OCI-LY3 (cell line): Measurements from ENCODE around the gene CST7.

ENCODE experiments used
- H2AFZ ChIP-seq: fragments of 200-600, 300-600 bp; shearing (Covaris generic); 2 replicates; pipeline ENCODE4 v1.6.0; 2014; ENCODE audit warnings: antibody characterized with exemption, low read depth, low read length
- H3K27ac ChIP-seq: fragments of 200-600, 300-600 bp; sonication (generic); 2 replicates; pipeline ENCODE4 v1.5.1; 2014; ENCODE audit warnings: mild to moderate bottlenecking, low read length, moderate library complexity, mixed read lengths
- H3K27me3 ChIP-seq: fragments of 200-600, 300-600 bp; sonication (generic); 2 replicates; pipeline ENCODE4 v1.6.1; 2014; ENCODE audit warnings: low read depth, low read length, mixed read lengths
- H3K36me3 ChIP-seq: fragments of 200-600, 300-600 bp; sonication (generic); replicated peaks from 2 replicates; pipeline ENCODE3; 2014; ENCODE audit warnings: low read depth, low read length, mixed read lengths
- H3K4me1 ChIP-seq: fragments of 300-600, 200-600 bp; sonication (generic); 2 replicates; pipeline ENCODE4 v1.6.1; 2014; ENCODE audit warnings: low read length, mixed read lengths
- H3K4me2 ChIP-seq: fragments of 200-600, 300-600 bp; sonication (generic); 2 replicates; pipeline ENCODE4 v1.6.1; 2014; ENCODE audit warnings: low read length, mixed read lengths
- H3K4me3 ChIP-seq: fragments of 300-600, 200-600 bp; sonication (generic); 2 replicates; pipeline ENCODE4 v1.5.1; 2014; ENCODE audit warnings: antibody characterized with exemption, mild to moderate bottlenecking, low read length, moderate library complexity
- H3K79me2 ChIP-seq: fragments of 300-600, 200-600 bp; shearing (Covaris generic); 2 replicates; pipeline ENCODE4 v1.6.1; 2014; ENCODE audit warnings: mild to moderate bottlenecking, low read length, mixed read lengths
- H3K9ac ChIP-seq: fragments of 300-600, 200-600 bp; shearing (Covaris generic); 2 replicates; pipeline ENCODE4 v1.6.0; 2014; ENCODE audit warnings: mild to moderate bottlenecking, low read length, moderate library complexity
- H3K9me3 ChIP-seq: fragments of 200-600, 300-600 bp; shearing (Covaris generic); 2 replicates; pipeline ENCODE4 v1.6.1; 2014; ENCODE audit warnings: low read length, mixed read lengths; ENCODE audit not compliant: insufficient read depth
- H4K20me1 ChIP-seq: fragments of 200-600, 300-600 bp; sonication (generic); 2 replicates; pipeline ENCODE4 v1.6.1; 2016; ENCODE audit warnings: low read length, mixed read lengths; ENCODE audit not compliant: insufficient read depth
- CTCF ChIP-seq: fragments of 200-600, 300-600 bp; sonication (generic); IDR thresholded peaks from 2 replicates; pipeline ENCODE4 v1.5.1; 2014; ENCODE audit warnings: antibody characterized with exemption, low read length, low read depth
- EZH2phosphoT487 ChIP-seq: fragments of 200-600 bp; shearing (Covaris generic); IDR thresholded peaks from 2 replicates; pipeline ENCODE4 v1.6.1; 2018; ENCODE audit warnings: antibody characterized with exemption, mixed run types, low read depth

CST7 gene

GRCh38 chr20:24949756-24950127, 673 bp downstream of the CST7 start:
- no peaks in the 10 kb centered on the region for H3K79me2 ChIP-seq
- H2AFZ ChIP-seq = no peak overlapping the region
- 0 out of 2 replicates have a peak, but pooled peaks cover 3% of the 10 kb centered on the region for H3K27me3 ChIP-seq
- H3K9ac ChIP-seq = no peak overlapping the region
- no peak overlapping the region for H3K4me3 ChIP-seq
- no peak for TF ChIP-seq EZH2phosphoT487
- TF ChIP-seq CTCF = no peak
- no peaks in the 10 kb centered on the region for H4K20me1 ChIP-seq
- H3K4me2 ChIP-seq = no peak overlapping the region
- H3K9me3 ChIP-seq = no peaks in the 10 kb centered on the region
- H3K36me3 ChIP-seq = no peaks in the 10 kb centered on the region
- no peak overlapping the region for H3K27ac ChIP-seq
- peaks cover 9% of the 10 kb centered on the region for H3K4me1 ChIP-seq

GRCh38 chr20:24950128-24950835, 1.2 kb downstream of the CST7 start:
- H3K27me3 ChIP-seq = 0 out of 2 replicates have a peak, but pooled peaks cover 3% of the 10 kb centered on the region
- no peak overlapping the region for H3K4me2 ChIP-seq
- H4K20me1 ChIP-seq = no peaks in the 10 kb centered on the region
- no peak overlapping the region for H3K4me3 ChIP-seq
- H3K79me2 ChIP-seq = no peaks in the 10 kb centered on the region
- H3K9ac ChIP-seq = no peak overlapping the region
- H2AFZ ChIP-seq = no peak overlapping the region
- H3K36me3 ChIP-seq = no peaks in the 10 kb centered on the region
- H3K4me1 ChIP-seq = peaks cover 15% of the 10 kb centered on the region
- no peaks in the 10 kb centered on the region for H3K9me3 ChIP-seq
- TF ChIP-seq CTCF (no peak), EZH2phosphoT487 (no peak)
- no peak overlapping the region for H3K27ac ChIP-seq

GRCh38 chr20:24950836-24951525, 1.9 kb downstream of the CST7 start:
- Histone ChIP-seq H4K20me1 (no peaks in the 10 kb centered on the region), H3K4me3 (no peak overlapping the region), H3K4me1 (peaks cover 16% of the 10 kb centered on the region), H3K79me2 (no peaks in the 10 kb centered on the region), H3K27me3 (0 out of 2 replicates have a peak, but pooled peaks cover 3% of the 10 kb centered on the region), H3K4me2 (no peak overlapping the region), H3K27ac (no peak overlapping the region), H2AFZ (no peak overlapping the region), H3K9me3 (no peaks in the 10 kb centered on the region), H3K9ac (no peak overlapping the region), H3K36me3 (no peaks in the 10 kb centered on the region)
- no peak for TF ChIP-seq EZH2phosphoT487

GRCh38 chr20:24951536-24952083, 2.5 kb downstream of the CST7 start:
- H3K4me1 ChIP-seq = peaks cover 16% of the 10 kb centered on the region
- H3K27ac ChIP-seq = no peak overlapping the region
- H3K79me2 ChIP-seq = no peaks in the 10 kb centered on the region
- H3K27me3 ChIP-seq = 0 out of 2 replicates have a peak, but pooled peaks cover 3% of the 10 kb centered on the region
- no peaks in the 10 kb centered on the region for H3K9me3 ChIP-seq
- TF ChIP-seq EZH2phosphoT487 (no peak), CTCF (no peak)
- H3K9ac ChIP-seq = no peak overlapping the region
- H4K20me1 ChIP-seq = no peaks in the 10 kb centered on the region
- no peak overlapping the region for H2AFZ ChIP-seq
- H3K4me3 ChIP-seq = no peak overlapping the region
- no peak overlapping the region for H3K4me2 ChIP-seq
- H3K36me3 ChIP-seq = no peaks in the 10 kb centered on the region
